Jurkat, Clone E6-1 (cell line): ENCODE measurements around the gene NCOR2. TPM values are rescaled to one million over a fixed set of nuclear protein-coding genes. Genes with fewer than 3 reads are reported as not detected.

Source experiments
- DNase-seq: peaks from one replicate; pipeline ENCODE4 v3.0.0-alpha.2; 2011; ENCODE audit warnings: low read depth, low spot score
- H3K4me3 ChIP-seq: 2 replicates; pipeline ENCODE4 v1.5.1; 2011; ENCODE audit warnings: mild to moderate bottlenecking, low read length, control low read depth, moderate library complexity
- polyA plus RNA-seq: library from polyadenylated mRNA; unstranded; fragments of >200 nt; gene quantifications from one replicate; pipeline ENCODE4 v1.2.1, GENCODE V29; 2012; ENCODE audit warnings: missing spikeins; ENCODE audit not compliant: insufficient read length, insufficient read depth

NCOR2 gene
- 50.1 TPM for polyA plus RNA-seq

DNA sequence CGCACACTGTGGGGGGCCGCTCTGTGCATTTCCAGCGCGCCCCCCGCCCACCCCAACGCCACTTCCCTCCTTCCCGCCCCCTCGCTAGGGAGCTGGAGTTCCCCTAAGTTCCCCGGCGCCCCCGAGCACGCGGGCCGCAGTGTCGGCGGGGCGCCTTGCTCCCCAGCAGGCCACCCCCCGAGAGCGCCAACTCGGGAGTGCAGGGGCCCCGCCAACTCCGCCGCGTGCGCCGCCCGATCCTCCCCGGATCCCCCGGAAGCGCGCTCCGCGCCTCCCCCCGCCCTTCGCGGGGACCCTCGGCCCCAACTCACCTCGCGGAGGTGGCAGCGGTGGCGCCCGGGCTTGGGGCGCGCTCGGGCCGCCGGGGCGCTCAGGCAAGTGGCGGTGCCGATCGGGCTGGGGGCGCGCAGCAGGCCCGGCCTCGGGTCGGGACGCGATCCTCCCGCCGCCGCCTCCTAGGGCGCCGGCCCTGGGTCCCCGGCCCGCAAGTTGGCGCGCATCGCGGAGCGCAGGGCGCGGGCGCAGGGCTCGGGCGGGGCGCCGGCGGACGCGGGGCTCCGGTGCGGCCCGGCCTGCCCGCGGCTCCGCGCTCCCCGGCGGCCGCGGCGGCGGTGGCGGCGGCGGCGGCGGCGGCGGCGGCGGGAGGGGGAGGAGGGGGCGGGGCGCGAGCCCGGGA, at the start of gene NCOR2:
Gene NCOR2, minus strand, starts transcription at position 616 of the 676 bp plus-strand sequence. CDS start 72,361 bp downstream, outside the sequence.
- no peak for DNase-seq
- H3K4me3 ChIP-seq: peak within 1 kb of the TSS; percentile 80

DNA sequence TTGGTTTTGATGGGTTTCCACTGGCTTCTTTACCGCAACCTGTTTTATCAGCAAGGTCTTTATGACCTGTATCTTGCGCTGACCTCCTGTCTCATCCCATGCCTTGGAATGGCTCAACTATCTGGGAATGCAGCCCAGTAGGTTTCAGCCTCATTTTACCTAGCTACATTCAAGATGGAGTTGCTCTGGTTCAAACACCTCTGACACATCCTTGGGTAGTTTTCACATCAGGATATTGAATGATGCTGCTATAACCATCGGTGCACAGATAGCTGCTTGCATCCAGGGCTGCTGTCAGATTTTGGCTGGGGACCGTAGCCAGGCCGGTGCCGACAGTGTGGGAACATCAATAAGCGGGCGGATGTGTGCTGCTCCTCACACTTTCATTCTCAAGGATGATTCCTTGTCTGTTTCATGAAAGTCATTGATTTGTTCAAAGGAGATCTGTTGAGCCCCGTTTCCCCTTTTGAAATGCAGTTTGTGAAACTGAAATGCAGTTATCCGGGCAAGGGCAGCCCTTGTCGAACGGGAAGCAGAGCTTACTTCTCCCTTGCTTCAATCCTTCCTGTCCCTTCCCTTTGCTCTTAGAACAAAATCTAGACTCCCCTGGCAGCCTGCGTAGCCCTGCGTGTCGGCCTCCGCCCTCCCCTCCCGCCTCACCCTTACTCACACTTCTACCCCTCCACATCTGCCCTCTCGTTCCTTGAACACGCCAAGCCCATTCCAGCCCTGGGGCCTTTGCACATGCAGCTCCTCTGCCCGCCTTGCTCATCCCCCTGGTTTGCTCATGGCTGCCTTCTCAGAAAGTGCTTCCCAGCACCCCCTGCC, 49.2 kb upstream of the NCOR2 start:
- no peak overlapping the region for H3K4me3 ChIP-seq
- no peak for DNase-seq

DNA sequence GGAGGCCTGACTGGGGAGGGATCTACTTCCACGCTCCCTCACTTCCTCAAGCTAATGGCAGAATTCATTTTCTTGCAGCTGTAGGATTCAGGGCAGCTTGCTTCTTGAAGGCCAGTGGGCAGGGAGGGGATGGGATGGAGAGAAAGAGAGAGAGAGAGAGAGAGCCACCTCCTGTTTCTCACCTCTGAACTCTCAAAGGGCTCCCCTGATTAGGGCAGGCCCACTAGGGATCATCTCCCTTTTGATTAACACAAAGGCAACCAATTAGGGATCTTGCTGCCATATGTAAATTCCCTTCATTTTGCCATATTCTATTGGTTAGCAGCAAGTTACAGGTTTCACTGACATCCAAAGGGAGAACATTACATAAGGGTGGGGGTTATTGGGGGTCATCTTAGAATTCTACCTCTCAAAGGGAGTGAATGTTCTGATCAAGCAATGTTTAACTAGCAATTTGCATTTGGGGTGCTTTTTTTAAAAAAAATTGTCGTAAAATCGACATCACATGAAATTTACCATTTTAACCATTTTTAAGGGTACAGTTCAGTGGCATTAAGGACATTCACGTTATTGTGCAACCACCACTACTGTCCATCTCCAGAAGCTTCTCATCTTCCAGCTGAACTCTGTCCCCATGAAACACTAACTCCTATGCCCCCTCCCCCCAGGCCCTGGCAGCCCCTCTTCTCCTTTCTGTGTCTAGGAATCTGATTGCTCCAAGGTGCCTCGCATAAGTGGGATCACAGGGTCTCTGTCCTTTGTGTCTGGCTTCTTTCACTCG, 47.3 kb upstream of the NCOR2 start:
- no peak overlapping the region for H3K4me3 ChIP-seq
- no peak for DNase-seq

DNA sequence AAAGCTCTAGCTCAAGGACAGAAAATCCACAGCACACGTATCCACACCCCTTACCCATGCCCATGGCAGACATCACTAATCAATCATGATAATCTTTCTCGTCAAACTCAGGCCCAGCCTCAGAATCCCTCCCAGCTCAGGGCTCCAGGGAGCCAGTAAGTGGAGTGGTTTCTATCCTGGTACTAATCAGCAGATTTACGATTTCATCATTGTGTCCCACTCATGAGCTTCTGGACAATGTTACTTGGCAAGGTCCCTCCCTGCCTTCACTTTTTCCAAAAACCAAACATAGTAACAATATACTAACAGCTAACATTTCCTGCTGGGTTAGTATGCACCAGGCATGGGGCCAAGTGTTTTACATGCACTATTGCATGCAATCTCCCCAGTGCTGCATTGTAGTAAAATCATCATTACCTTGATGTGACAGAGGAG, 45.8 kb upstream of the NCOR2 start:
- no peak for DNase-seq
- H3K4me3 ChIP-seq: no peak overlapping the region

DNA sequence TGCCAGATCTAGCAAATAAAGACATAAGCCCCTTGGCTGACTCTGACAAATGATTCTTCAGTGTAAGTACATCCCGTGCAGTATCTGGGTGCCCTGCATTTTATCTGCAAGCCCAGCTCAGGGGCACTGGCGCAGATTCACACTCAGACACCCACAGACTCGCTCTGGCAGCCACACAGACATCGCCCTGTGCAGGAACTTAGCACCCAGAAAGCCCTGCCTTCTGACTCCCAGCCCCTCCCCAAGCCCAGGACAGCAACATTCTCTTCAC, 44.9 kb upstream of the NCOR2 start:
- no peak for DNase-seq
- no peak overlapping the region for H3K4me3 ChIP-seq

DNA sequence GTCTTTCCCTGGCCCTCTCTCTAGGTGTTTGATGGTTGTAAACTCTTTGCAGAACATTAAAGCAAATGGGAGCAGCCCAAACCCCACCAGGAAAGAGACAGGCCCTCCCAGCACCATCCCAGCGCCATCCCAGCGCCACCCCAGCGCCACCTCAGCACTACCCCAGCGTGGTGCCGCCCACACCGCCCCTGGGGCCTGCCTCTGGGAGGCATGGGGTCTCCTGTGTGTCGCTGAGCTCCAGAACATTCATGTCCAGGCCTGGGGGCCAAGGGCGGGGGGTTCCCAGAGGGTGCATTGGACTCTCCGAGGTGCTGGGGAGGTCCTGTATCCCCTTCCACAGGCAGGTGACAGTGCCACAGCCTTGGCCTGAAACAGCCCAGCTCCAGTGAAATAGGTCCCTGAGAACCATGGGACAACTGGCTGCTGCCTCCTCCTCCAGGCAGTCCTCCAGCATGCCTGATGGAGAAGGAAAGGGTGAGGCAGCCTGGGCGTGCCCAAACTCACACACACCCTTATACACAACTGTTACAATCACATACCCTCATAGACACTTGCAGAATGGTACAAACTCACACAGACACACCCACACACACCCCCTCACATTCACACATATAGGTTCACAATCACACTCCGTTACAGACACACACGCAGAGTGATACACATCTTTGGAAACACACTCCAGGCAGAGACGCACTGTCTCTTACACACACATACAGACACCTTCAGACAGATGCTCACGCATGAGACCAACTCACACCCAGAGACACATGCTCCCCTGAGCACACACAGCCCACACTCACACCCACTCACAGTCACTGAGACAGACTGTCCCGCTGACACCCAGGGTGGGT, 44.4 kb upstream of the NCOR2 start:
- DNase-seq: no peak
- H3K4me3 ChIP-seq: no peak overlapping the region

DNA sequence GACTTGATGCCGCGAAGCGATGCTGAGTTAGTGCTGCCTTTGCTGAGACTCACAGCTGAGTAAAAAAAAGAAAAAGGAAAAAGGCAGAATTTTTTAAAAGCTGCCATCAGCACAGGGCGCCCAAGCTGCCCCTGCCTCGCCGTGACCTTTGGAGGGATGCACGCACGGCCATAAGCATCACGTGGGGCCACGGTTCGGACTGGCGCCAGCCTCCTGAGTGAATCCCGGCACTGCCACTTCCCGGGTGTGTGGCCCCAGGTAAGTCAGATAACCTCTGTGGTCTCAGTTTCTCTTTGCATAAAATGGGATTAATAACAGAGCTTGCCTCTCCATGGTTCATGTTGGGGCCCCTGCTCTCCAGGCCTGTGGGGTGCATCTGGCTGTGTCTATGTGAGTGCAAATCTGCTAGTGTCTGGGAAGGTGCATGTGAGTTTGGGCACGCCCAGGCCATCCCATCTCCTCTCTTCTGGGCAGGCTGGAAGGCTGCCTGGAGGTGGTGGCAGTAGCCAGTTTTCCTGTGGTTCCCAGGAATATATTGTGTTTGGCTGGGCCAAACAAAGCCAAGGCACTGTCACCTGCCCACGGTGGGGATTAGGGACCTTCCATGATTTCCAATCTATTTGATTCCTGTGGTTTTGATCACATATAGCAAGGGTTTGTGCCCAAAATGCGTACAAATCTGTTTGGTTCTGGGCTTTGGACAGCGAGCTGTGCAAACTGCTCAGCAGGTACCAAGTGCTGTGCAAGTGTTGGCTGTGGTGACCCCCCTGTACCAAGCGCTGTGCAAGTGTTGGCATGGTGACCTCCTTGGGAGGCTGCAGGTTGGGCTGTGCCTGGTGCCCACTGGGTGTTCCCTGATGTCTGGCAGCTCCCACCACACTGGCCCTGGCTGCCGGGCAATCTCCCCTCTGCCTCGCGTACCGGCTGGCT, 43.5 kb upstream of the NCOR2 start:
- H3K4me3 ChIP-seq: no peak overlapping the region
- no peak for DNase-seq

DNA sequence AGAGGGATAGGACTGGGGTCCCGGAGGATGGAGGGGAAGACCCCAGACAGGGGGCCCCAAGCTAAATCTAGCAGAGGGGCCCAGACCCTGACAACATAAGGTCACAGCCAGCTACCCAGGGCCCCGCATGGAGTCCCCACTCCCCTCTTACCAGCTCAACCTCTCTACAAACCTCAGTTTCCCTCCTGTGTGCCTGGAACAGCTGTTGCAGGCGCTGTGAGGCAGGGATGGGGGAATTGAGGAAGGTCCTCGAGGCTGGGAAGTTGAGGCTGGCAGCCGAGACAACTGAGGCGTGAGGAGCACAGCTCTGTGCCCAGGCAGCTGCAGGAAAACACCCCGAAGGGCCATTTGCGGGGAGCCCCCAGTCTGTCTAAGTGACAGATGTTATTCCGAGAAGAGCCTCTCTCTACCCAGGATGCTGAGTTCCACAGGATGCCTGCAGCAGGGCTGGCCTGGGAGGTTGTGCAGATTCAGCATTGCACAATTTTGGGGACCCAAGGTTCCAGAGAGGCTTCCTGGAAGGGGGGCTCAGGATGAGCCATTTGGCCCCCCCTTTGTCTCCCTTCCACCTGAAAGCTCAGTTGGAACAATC, 42.7 kb upstream of the NCOR2 start:
- H3K4me3 ChIP-seq: no peak overlapping the region
- no peak for DNase-seq

DNA sequence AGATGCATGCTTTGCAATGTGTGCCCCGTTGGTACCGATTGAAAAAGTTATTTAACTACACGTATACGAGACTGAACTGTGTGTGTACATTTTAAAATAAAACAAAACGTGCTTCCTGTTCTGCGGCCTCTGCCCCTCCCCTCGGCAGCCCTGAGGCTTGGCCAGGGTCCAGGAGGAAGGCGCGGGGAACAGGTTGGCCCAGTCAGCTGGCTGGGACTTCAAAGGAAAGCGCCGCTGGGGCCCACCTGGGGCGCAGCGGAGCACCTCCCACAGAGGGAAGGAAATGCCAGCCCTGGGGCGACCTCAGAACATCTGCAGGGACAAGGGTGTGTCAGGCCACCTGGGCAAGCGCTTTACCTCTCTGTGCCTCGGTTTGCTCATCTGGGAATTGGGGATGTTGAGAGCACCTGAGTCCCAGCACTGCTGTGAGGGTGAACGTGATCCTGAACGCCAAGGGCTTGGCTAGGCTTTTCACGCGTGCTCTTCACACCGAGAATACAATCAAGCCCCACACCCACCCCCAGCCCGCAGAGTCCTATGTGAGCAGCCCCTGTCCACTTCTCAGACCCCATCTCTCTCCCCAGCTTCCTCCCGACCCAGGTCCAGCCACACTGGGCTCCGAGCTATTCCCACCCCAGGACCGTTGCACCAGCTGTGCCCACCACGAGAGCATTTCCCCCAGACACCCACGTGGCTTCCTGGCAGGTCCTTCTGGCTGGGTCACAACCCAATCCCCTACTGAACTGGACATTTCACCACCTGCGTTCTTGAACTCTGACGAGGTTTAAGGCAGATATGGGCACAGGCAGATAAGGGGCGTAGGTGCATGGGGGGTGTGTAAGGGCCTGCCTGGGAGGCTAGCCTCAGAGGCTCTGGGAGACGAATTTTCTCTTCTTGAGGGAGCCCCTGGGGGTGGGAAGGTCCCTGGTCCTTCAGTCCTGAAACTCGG, 41.9 kb upstream of the NCOR2 start:
- peak overlapping the region; percentile 34 for H3K4me3 ChIP-seq
- peak; percentile 97 for DNase-seq

DNA sequence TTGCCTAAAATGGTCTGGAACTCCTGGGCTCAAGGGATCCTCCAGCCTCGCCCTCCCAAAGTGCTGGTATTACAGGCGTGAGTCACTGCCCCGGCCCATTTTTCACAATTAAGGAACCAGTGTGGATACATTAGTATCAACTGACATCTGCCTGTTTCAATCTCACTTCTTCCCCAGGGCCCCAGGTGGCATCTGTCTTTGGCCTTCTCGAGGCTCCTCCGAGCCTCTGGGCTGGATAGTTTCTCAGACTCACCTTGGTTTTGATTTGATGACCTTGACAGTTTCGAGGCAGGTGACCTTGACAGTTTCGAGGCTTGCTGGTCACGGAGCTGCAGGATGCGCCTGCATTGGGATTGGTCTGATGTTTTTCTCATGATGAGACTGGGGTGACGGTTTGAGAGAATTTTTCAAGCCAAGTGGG, 41.0 kb upstream of the NCOR2 start:
- no peak for DNase-seq
- peak overlapping the region; percentile 34 for H3K4me3 ChIP-seq

DNA sequence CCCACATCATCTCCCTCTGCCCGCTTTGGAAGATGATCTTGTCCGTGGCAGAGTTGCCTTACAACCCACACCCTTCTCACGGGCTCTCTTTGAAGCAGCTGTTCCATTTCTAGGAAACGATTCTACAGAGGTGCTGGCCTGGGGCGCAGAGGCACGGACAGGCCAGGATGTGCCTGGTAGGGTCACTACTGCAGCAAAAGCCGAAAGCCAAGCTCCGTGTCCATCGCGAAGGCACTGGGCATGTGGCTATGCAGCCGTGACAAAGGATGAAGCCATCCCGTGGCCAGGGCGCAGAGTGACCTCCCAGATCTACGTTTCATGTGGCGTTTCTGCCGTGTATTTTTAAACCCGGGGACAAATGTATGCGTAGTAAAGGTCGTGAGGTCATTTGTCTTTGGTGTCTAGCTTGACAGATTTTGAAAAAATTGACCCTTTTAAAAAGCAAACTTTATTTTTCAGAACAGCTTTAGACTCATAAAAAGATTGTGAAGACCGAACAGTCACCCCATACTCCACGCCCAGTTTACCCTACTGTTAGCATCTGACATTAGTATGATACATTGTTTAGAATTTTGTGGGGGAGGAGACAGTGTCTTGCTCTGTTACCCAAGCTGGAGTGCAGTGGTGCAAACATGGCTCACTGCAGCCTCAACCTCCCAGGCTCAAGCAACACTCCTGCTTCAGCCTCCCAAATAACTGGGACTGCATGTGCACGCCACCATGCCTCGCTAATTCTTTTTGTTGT, 40.4 kb upstream of the NCOR2 start:
- DNase-seq: no peak
- no peak overlapping the region for H3K4me3 ChIP-seq

DNA sequence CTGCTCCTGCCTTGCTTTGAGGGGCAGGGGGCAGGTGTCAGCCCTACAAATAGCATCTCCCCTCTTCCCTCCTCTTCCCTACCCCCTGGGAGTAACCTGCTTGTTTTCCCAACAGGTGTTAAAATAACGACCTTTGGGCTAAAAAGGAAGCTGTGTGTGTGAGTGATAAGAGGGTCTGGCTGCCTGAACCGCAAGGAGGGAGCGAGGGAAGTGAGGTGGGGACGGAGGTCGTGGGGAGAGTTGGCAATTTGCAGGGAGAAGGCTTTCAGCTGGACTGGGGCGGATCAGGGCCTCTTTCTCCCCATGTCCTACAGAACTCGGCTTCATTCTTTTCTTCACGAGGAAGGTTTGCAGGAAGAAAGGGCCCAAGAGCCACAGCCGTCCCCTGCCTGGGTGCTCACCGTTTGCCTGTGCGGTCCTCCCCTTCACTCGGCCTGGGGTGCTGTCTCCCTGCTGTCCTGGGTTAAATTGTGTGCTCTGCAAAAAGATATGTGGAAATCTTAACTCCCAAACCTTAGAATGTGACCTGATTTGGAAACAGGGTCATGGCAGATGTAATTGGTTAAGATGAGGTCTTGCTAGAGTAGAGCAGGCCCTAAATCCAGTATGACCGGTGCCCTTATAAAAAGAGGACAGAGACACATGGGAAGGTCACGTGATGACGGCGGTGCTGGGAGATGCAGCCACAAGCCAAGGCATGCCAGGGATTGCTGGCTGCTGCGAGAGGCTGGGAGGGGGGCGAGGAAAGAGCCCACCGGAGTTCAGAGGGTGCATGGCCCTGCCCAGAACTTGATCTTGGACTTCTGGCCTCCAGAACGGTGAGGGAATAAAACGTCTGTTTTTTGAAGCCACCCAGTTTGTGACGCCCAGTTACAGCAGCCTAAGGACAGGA, 38.7 kb upstream of the NCOR2 start:
- peak overlapping the region; percentile 11; the same call in 1 of the 2 replicates for H3K4me3 ChIP-seq
- peak; percentile 85 for DNase-seq

DNA sequence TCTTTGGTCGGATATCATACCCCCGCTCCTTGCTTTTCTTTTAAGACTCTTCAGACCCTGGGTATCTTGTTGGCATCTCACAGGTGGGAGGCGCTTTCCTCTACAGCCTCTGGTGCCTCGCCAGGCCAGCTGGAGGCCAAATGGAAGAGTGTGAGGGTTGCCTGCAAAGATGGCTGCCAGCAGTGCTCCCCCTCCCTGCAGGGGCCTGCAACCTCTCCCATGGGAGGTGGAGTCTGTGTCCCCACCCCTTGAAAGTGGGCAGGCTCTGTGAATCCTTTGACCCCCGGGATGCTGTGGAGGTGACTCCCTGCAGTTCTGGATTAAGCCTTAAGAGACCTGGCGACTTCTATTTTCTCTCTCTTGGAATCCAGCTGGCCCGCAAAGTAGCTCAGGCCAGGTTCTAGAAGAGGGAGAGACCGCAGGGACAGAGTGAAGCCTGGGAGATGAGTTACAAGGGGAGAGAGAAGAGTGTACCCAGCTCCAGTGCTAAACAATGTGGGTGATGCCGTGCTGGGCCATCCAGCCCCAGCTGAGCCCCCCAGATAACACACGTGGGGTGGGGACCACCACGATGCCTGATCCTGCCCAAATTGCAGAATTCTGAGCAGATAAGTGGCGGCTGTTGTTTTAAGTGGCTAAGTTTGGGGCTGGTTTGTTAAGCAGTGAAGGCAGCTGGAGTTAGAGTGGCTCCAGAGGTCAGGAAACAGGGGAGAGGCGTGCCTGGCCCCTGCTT, 37.9 kb upstream of the NCOR2 start:
- peak; percentile 36 for DNase-seq

DNA sequence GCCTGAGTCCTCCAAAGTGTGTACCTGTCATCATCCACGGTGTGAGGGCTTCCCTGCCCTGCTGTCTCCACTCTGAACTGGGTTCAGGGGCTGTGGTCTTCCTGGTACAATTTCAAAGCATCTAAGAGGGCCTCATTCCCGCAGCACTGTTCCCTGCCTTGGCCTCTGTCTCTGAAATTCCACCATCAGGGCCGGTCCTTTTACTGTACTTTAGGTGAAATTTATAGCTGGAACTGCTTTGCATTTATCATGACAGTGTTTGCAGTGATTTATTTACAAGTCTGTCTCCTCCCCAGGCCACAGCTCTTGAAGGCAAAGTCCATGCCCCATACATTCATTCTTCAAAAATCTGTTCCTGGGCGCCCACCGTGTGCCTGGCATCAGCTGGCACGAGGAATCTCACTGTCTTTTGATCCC, 36.9 kb upstream of the NCOR2 start:
- DNase-seq: no peak
- no peak overlapping the region for H3K4me3 ChIP-seq

More for the DNA sequence above, 37.9 kb upstream of the NCOR2 start:
- peak overlapping the region; percentile 11; the same call in 1 of the 2 replicates for H3K4me3 ChIP-seq
